ENCODE results near the gene VSIG2.

Gene VSIG2

GRCh38 chr11:124728134-124728533, 23.9 kb downstream of the VSIG2 start:
- H3K27ac ChIP-seq (ENCODE audit: low read length): no peak overlapping the region
- peaks cover 37% of the 10 kb centered on the region for H3K27me3 ChIP-seq (ENCODE audit: insufficient read depth, low read length)
- no peak overlapping the region for H3K9ac ChIP-seq (ENCODE audit: low read depth, low read length)
- peaks cover 14% of the 10 kb centered on the region; the same call in 1 of the 2 replicates for H3K4me1 ChIP-seq (ENCODE audit: insufficient read depth, low read length)
- H3K9me3 ChIP-seq (ENCODE audit: insufficient read depth, low read depth, low read length): no peaks in the 10 kb centered on the region
- H3K36me3 ChIP-seq (ENCODE audit: insufficient read depth, low read depth, low read length): no peaks in the 10 kb centered on the region
- H3K4me3 ChIP-seq (ENCODE audit: low read length): no peak overlapping the region

- Histone ChIP-seq H3K9me3 (ENCODE audit: insufficient read depth, low read depth, low read length) (no peaks in the 10 kb centered on the region), H3K4me3 (ENCODE audit: low read length) (no peak overlapping the region), H3K4me1 (ENCODE audit: insufficient read depth, low read length) (peaks cover 14% of the 10 kb centered on the region; the same call in 1 of the 2 replicates), H3K27ac (ENCODE audit: low read length) (no peak overlapping the region), H3K36me3 (ENCODE audit: insufficient read depth, low read depth, low read length) (no peaks in the 10 kb centered on the region), H3K27me3 (ENCODE audit: insufficient read depth, low read length) (peaks cover 44% of the 10 kb centered on the region), H3K9ac (ENCODE audit: low read depth, low read length) (no peak overlapping the region)
Observed at GRCh38 chr11:124727474-124727873, 24.6 kb downstream of the VSIG2 start.

GRCh38 chr11:124725719-124726105, 26.3 kb downstream of the VSIG2 start:
- Histone ChIP-seq H3K27me3 (ENCODE audit: insufficient read depth, low read length) (peaks cover 61% of the 10 kb centered on the region), H3K36me3 (ENCODE audit: insufficient read depth, low read depth, low read length) (no peaks in the 10 kb centered on the region), H3K27ac (ENCODE audit: low read length) (no peak overlapping the region), H3K4me1 (ENCODE audit: insufficient read depth, low read length) (peaks cover 14% of the 10 kb centered on the region; the same call in 1 of the 2 replicates), H3K9ac (ENCODE audit: low read depth, low read length) (no peak overlapping the region), H3K4me3 (ENCODE audit: low read length) (no peak overlapping the region), H3K9me3 (ENCODE audit: insufficient read depth, low read depth, low read length) (no peaks in the 10 kb centered on the region)

- H3K36me3 ChIP-seq (ENCODE audit: insufficient read depth, low read depth, low read length): no peaks in the 10 kb centered on the region
- no peak overlapping the region for H3K9ac ChIP-seq (ENCODE audit: low read depth, low read length)
- no peak overlapping the region for H3K27ac ChIP-seq (ENCODE audit: low read length)
- H3K4me3 ChIP-seq (ENCODE audit: low read length): no peak overlapping the region
- H3K27me3 ChIP-seq (ENCODE audit: insufficient read depth, low read length): peaks cover 67% of the 10 kb centered on the region
- H3K9me3 ChIP-seq (ENCODE audit: insufficient read depth, low read depth, low read length): no peaks in the 10 kb centered on the region
- peaks cover 14% of the 10 kb centered on the region; the same call in 1 of the 2 replicates for H3K4me1 ChIP-seq (ENCODE audit: insufficient read depth, low read length)
Observed at GRCh38 chr11:124724979-124725718, 26.9 kb downstream of the VSIG2 start.

DNA sequence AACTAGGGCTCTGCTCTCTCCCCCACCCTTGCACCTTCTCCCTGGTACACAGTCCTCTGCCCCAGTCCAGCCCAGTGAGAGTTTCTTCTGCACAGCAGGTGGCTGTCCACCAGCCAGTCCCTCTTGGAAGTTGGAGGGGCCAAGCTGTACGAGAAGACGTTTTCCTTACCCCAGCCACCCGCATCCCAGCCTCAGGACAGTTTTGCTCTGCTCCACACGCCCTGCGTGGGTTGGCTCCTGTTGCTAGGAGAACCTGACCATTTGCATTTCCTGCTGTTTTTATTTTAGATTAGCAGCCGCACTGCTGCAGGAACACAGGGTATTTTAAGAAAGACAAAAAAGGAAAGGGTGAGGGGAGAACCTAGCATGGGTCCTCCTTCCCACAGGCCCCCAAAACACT, 29.9 kb downstream of the VSIG2 start:
- Histone ChIP-seq H3K27me3 (ENCODE audit: insufficient read depth, low read length) (peaks cover 97% of the 10 kb centered on the region), H3K4me1 (ENCODE audit: insufficient read depth, low read length) (peaks cover 19% of the 10 kb centered on the region; the same call in 1 of the 2 replicates), H3K9me3 (ENCODE audit: insufficient read depth, low read depth, low read length) (no peaks in the 10 kb centered on the region), H3K27ac (ENCODE audit: low read length) (no peak overlapping the region), H3K4me3 (ENCODE audit: low read length) (no peak overlapping the region), H3K36me3 (ENCODE audit: insufficient read depth, low read depth, low read length) (no peaks in the 10 kb centered on the region), H3K9ac (ENCODE audit: low read depth, low read length) (no peak overlapping the region)

- Histone ChIP-seq H3K36me3 (ENCODE audit: insufficient read depth, low read depth, low read length) (no peaks in the 10 kb centered on the region), H3K27me3 (ENCODE audit: insufficient read depth, low read length) (peaks cover 100% of the 10 kb centered on the region), H3K9ac (ENCODE audit: low read depth, low read length) (no peak overlapping the region), H3K27ac (ENCODE audit: low read length) (no peak overlapping the region), H3K4me3 (ENCODE audit: low read length) (no peak overlapping the region), H3K9me3 (ENCODE audit: insufficient read depth, low read depth, low read length) (no peaks in the 10 kb centered on the region), H3K4me1 (ENCODE audit: insufficient read depth, low read length) (peaks cover 5% of the 10 kb centered on the region)
Observed at GRCh38 chr11:124719534-124719933, 32.5 kb downstream of the VSIG2 start.

DNA sequence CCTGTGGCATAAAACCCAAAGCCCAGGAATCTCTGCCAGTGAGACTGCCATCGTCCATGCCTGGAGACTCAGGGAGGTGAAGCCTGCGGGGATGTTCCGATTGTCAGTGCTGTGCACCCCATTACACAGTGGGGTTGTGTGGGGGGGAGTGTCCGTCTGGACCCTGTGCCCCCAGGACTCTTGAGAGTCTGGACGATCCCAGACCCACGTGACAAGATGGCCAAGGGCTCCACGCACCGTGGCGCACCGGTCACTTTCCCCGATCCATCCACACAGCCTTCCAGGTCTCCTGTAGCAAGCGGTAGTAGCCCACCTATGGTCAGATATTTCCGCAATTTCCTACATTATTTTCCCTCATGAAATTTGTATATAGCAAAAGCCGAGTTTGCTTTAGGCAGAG, 33.3 kb downstream of the VSIG2 start:
- peak overlapping the region; percentile 61 for H3K4me3 ChIP-seq (ENCODE audit: low read length)
- H3K4me1 ChIP-seq (ENCODE audit: insufficient read depth, low read length): peaks cover 5% of the 10 kb centered on the region
- no peak overlapping the region for H3K27ac ChIP-seq (ENCODE audit: low read length)
- no peak overlapping the region for H3K9ac ChIP-seq (ENCODE audit: low read depth, low read length)
- no peaks in the 10 kb centered on the region for H3K36me3 ChIP-seq (ENCODE audit: insufficient read depth, low read depth, low read length)
- no peaks in the 10 kb centered on the region for H3K9me3 ChIP-seq (ENCODE audit: insufficient read depth, low read depth, low read length)
- peaks cover 100% of the 10 kb centered on the region for H3K27me3 ChIP-seq (ENCODE audit: insufficient read depth, low read length)

GRCh38 chr11:124717786-124718651, 34.0 kb downstream of the VSIG2 start:
- H3K27me3 ChIP-seq (ENCODE audit: insufficient read depth, low read length): peaks cover 96% of the 10 kb centered on the region
- peak overlapping the region; percentile 61 for H3K4me3 ChIP-seq (ENCODE audit: low read length)
- H3K27ac ChIP-seq (ENCODE audit: low read length): no peak overlapping the region
- H3K36me3 ChIP-seq (ENCODE audit: insufficient read depth, low read depth, low read length): no peaks in the 10 kb centered on the region
- no peaks in the 10 kb centered on the region for H3K9me3 ChIP-seq (ENCODE audit: insufficient read depth, low read depth, low read length)
- no peak overlapping the region for H3K9ac ChIP-seq (ENCODE audit: low read depth, low read length)
- peaks cover 5% of the 10 kb centered on the region for H3K4me1 ChIP-seq (ENCODE audit: insufficient read depth, low read length)

- Histone ChIP-seq H3K4me3 (ENCODE audit: low read length) (peak overlapping the region; percentile 61), H3K9me3 (ENCODE audit: insufficient read depth, low read depth, low read length) (no peaks in the 10 kb centered on the region), H3K27ac (ENCODE audit: low read length) (no peak overlapping the region), H3K4me1 (ENCODE audit: insufficient read depth, low read length) (peaks cover 5% of the 10 kb centered on the region), H3K9ac (ENCODE audit: low read depth, low read length) (no peak overlapping the region), H3K27me3 (ENCODE audit: insufficient read depth, low read length) (peaks cover 90% of the 10 kb centered on the region), H3K36me3 (ENCODE audit: insufficient read depth, low read depth, low read length) (no peaks in the 10 kb centered on the region)
Observed at GRCh38 chr11:124717421-124717785, 34.7 kb downstream of the VSIG2 start.

- Histone ChIP-seq H3K4me3 (ENCODE audit: low read length) (no peak overlapping the region), H3K9me3 (ENCODE audit: insufficient read depth, low read depth, low read length) (no peaks in the 10 kb centered on the region), H3K27me3 (ENCODE audit: insufficient read depth, low read length) (peaks cover 82% of the 10 kb centered on the region), H3K27ac (ENCODE audit: low read length) (no peak overlapping the region), H3K9ac (ENCODE audit: low read depth, low read length) (no peak overlapping the region), H3K36me3 (ENCODE audit: insufficient read depth, low read depth, low read length) (no peaks in the 10 kb centered on the region), H3K4me1 (ENCODE audit: insufficient read depth, low read length) (peaks cover 5% of the 10 kb centered on the region)
Observed at GRCh38 chr11:124716591-124716990, 35.5 kb downstream of the VSIG2 start.

DNA sequence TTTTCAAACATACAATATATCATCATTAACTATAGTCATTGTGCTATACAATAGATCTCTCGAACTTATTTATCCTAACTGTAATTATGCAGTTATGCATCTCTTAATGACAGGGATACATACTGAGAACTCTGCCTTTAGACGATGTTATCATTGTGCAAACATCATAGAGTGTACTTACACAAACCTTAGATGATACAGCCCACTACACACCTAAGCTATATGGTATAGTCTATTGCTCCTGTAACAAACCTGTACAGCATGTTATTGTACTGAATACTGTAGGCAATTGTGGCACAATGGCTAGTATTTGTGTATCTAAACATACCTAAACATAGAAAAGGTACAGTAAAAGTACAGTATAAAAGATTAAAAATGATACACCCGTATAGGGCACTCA, 39.7 kb downstream of the VSIG2 start:
- H3K27me3 ChIP-seq (ENCODE audit: insufficient read depth, low read length): peaks cover 40% of the 10 kb centered on the region
- H3K27ac ChIP-seq (ENCODE audit: low read length): no peak overlapping the region
- no peak overlapping the region for H3K9ac ChIP-seq (ENCODE audit: low read depth, low read length)
- H3K36me3 ChIP-seq (ENCODE audit: insufficient read depth, low read depth, low read length): no peaks in the 10 kb centered on the region
- no peaks in the 10 kb centered on the region; the same call in 1 of the 2 replicates for H3K4me1 ChIP-seq (ENCODE audit: insufficient read depth, low read length)
- H3K9me3 ChIP-seq (ENCODE audit: insufficient read depth, low read depth, low read length): peaks cover 7% of the 10 kb centered on the region
- no peak overlapping the region for H3K4me3 ChIP-seq (ENCODE audit: low read length)

GRCh38 chr11:124707829-124708228, 44.2 kb downstream of the VSIG2 start:
- Histone ChIP-seq H3K27me3 (ENCODE audit: insufficient read depth, low read length) (no peaks in the 10 kb centered on the region; the same call in 1 of the 2 replicates), H3K36me3 (ENCODE audit: insufficient read depth, low read depth, low read length) (no peaks in the 10 kb centered on the region), H3K9ac (ENCODE audit: low read depth, low read length) (no peak overlapping the region)

More at GRCh38 chr11:124707829-124708228, 44.2 kb downstream of the VSIG2 start:
- no peak overlapping the region for H3K27ac ChIP-seq (ENCODE audit: low read length)
- no peak overlapping the region for H3K4me3 ChIP-seq (ENCODE audit: low read length)
- H3K4me1 ChIP-seq (ENCODE audit: insufficient read depth, low read length): no peaks in the 10 kb centered on the region
- peaks cover 9% of the 10 kb centered on the region for H3K9me3 ChIP-seq (ENCODE audit: insufficient read depth, low read depth, low read length)

All from iPS-20b (cell line).